HepG2 (cell line): ENCODE measurements around the gene SPOPL. TPM values are rescaled to one million over a fixed set of nuclear protein-coding genes. Genes with fewer than 3 reads are reported as not detected.

ENCODE experiments used
- ATAC-seq: fragments of 200-7000 bp; cut with Tn5 transposase; 3 replicates; pipeline ENCODE4 v1.9.1; 2020; ENCODE audit warnings: mild to moderate bottlenecking, moderate library complexity
- BruUV-seq: library from RNA; stranded (reverse); fragments of 400-500 nt; replicated peaks from 2 replicates; lab custom pipeline; 2021; lab: Mats Ljungman, UMichigan
- CTCF ChIA-PET: fragments of 300-600 bp; formaldehyde crosslinking; extraction: SDS; loops from one replicate; lab custom pipeline; 2021; ENCODE audit warnings: low total read pairs, inconsistent platforms, low intra/inter-chr PET ratio; lab: Yijun Ruan, JAX
- POLR2A ChIA-PET: fragments of 350-600 bp; sonication (Branson Sonifier 250); formaldehyde crosslinking; loops from one replicate; lab custom pipeline; 2020; ENCODE audit warnings: antibody characterized with exemption, inconsistent platforms; lab: Yijun Ruan, JAX
- DNase-seq: peaks from one replicate; pipeline ENCODE4 v3.0.0-alpha.2; 2015; ENCODE audit warnings: low spot score
- FAIRE-seq: peaks from 3 replicates; lab custom pipeline; 2011; peaks lifted over from hg19 to GRCh38; lab: Jason Lieb, UNC
- H2AFZ ChIP-seq: one replicate; pipeline ENCODE4 v1.6.1; 2011; ENCODE audit warnings: low read length, inconsistent platforms
- H3K27ac ChIP-seq: fragments of 300-600 bp; 3 replicates; pipeline ENCODE4 v1.8.0; 2011; ENCODE audit warnings: mixed run types, mild to moderate bottlenecking, mixed read lengths, low read length, inconsistent platforms; ENCODE audit not compliant: insufficient read depth; ENCODE audit errors: extremely low read length
- H3K27me3 ChIP-seq, 2 experiments: fragments of 200-600 bp in 1 of 2; 2 replicates in 1 of 2; 3 replicates in 1 of 2; pipeline versions ENCODE4 v1.6.0 to v1.8.0; 2011; ENCODE audit warnings: low read length in 2 of 2, mild to moderate bottlenecking in 2 of 2, moderate library complexity in 2 of 2, inconsistent platforms in 1 of 2; ENCODE audit not compliant: insufficient read depth in 2 of 2, control insufficient read depth in 1 of 2
- H3K36me3 ChIP-seq, 2 experiments: fragments of 200-600 bp in 1 of 2; replicated peaks in 1 of 2; 2 replicates in 1 of 2; 3 replicates in 1 of 2; pipeline versions ENCODE4 v1.5.1 to v1.8.0; 2011; ENCODE audit warnings: low read length in 2 of 2, inconsistent platforms in 1 of 2; ENCODE audit not compliant: insufficient read depth in 2 of 2, control insufficient read depth in 1 of 2
- H3K4me1 ChIP-seq: 2 replicates; pipeline ENCODE4 v1.5.1; 2012; ENCODE audit warnings: low read length, inconsistent platforms; ENCODE audit not compliant: insufficient read depth
- H3K4me2 ChIP-seq: 2 replicates; pipeline ENCODE4 v1.6.0; 2011; ENCODE audit warnings: low read depth, low read length, inconsistent platforms
- H3K4me3 ChIP-seq, 3 experiments: fragments of 200-600 bp in 1 of 3; sonication (generic), shearing (Covaris generic) in 1 of 3; replicated peaks in 1 of 3; 2 replicates each; pipeline ENCODE4 v1.5.1; 2011 to 2016; ENCODE audit warnings: low read length in 3 of 3, inconsistent platforms in 2 of 3, low read depth in 2 of 3, mild to moderate bottlenecking in 2 of 3, control low read depth in 1 of 3, mixed read lengths in 1 of 3; ENCODE audit not compliant: insufficient read depth in 1 of 3
- H3K79me2 ChIP-seq: one replicate; pipeline ENCODE4 v1.6.1; 2011; ENCODE audit warnings: low read length, inconsistent platforms; ENCODE audit not compliant: insufficient read depth
- H3K9ac ChIP-seq: 2 replicates; pipeline ENCODE4 v1.6.0; 2011; ENCODE audit warnings: mild to moderate bottlenecking, low read depth, low read length, inconsistent platforms; ENCODE audit not compliant: insufficient read depth
- H3K9me3 ChIP-seq: 2 replicates; pipeline ENCODE4 v1.5.1; 2012; ENCODE audit warnings: mild to moderate bottlenecking, low read length
- H4K20me1 ChIP-seq: 2 replicates; pipeline ENCODE4 v1.6.0; 2011; ENCODE audit warnings: inconsistent platforms, mild to moderate bottlenecking, low read length, moderate library complexity; ENCODE audit not compliant: insufficient read depth
- AHR ChIP-seq: IDR thresholded peaks from 2 replicates; pipeline ENCODE4 v1.6.1; 2018; ENCODE audit warnings: missing genetic modification reagents, missing compliant biosample characterization
- EZH2 ChIP-seq: conservative IDR thresholded peaks from 2 replicates; pipeline ENCODE4 v1.6.1; 2012; ENCODE audit warnings: mild to moderate bottlenecking, low read depth, low read length, moderate library complexity
- FOXP4 ChIP-seq: sonication (generic); formaldehyde crosslinking; IDR thresholded peaks from 2 replicates; pipeline ENCODE4 v1.4.0; 2020; ENCODE audit warnings: missing genetic modification reagents
- LCORL ChIP-seq, 2 experiments: fragments of 450-650 bp in 1 of 2; sonication (generic) in 1 of 2; formaldehyde crosslinking in 1 of 2; IDR thresholded peaks; 2 replicates each; pipeline versions ENCODE4 v1.5.0 to v1.6.1; 2017 to 2020; ENCODE audit warnings: antibody characterized with exemption in 1 of 2, missing genetic modification reagents in 1 of 2
- MAFG ChIP-seq: sonication (generic); formaldehyde crosslinking; IDR thresholded peaks from 2 replicates; pipeline ENCODE4 v1.5.1; 2020; ENCODE audit warnings: mild to moderate bottlenecking, missing genetic modification reagents
- RELA ChIP-seq: sonication (generic); formaldehyde crosslinking; IDR thresholded peaks from 2 replicates; pipeline ENCODE4 v1.4.0; 2020; ENCODE audit warnings: missing genetic modification reagents
- SAP130 ChIP-seq: IDR thresholded peaks from 2 replicates; pipeline ENCODE4 v1.6.1; 2016; ENCODE audit warnings: low read depth
- SRF ChIP-seq: IDR thresholded peaks from 2 replicates; pipeline ENCODE4 v1.6.1; 2011; ENCODE audit warnings: mild to moderate bottlenecking, low read depth, low read length, moderate library complexity
- ZNF335 ChIP-seq: sonication (generic); formaldehyde crosslinking; IDR thresholded peaks from 2 replicates; pipeline ENCODE4 v1.4.0; 2020; ENCODE audit warnings: missing genetic modification reagents
- WGBS: methylation state at CpG from one replicate; pipeline ENCODE4 v1.1.6; 2017; ENCODE audit warnings: low lambda C conversion rate; 5-methylcytosine and 5-hydroxymethylcytosine counted together
- in situ Hi-C: cut with HindIII; loops from 2 replicates; pipeline ENCODE4 v1.10.0; 2017; ENCODE audit warnings: low pct_unique_long_range_greater_than_20kb; ENCODE audit not compliant: extremely low pct_ligation_motif_present
- intact Hi-C: fragments of 100-400 bp; cut with micrococcal nuclease; formaldehyde crosslinking; loops from one replicate; pipeline ENCODE4 v1.10.0; 2022; ENCODE audit not compliant: unreplicated experiment
- polyA plus RNA-seq, 8 experiments: library from polyadenylated mRNA; depleted of rRNA in 3 of 8; stranded (reverse) in 7 of 8; unstranded in 1 of 8; fragments of >200 nt; fragmentation: Illumina TruSeq in 4 of 8; extraction: Trizol in 4 of 8; gene quantifications; 2 replicates each; pipeline versions ENCODE4 v1.2.1 to v1.2.3, GENCODE V29; 2011 to 2016; ENCODE audit warnings: low read depth in 4 of 8, missing spikeins in 1 of 8, mixed read lengths in 1 of 8; ENCODE audit not compliant: insufficient read depth in 1 of 8
- total RNA-seq, 5 experiments: library from RNA; depleted of rRNA; stranded (reverse); fragments of >200 nt; fragmentation: Illumina TruSeq; extraction: Trizol; gene quantifications; 2 replicates each; pipeline ENCODE4 v1.2.3, GENCODE V29; 2016; ENCODE audit warnings: low read depth in 1 of 5
- TF ChIP-seq, protein P1 (sequence below): IDR thresholded peaks from 2 replicates; pipeline ENCODE4 v1.6.1; 2016

Gene SPOPL
- total and polyA plus RNA-seq, 2 of the 13 experiments (the other 11 are each of a cell fraction or from before 2014, with no cell fraction given), result 12.6 to 51.6 TPM

DNA sequence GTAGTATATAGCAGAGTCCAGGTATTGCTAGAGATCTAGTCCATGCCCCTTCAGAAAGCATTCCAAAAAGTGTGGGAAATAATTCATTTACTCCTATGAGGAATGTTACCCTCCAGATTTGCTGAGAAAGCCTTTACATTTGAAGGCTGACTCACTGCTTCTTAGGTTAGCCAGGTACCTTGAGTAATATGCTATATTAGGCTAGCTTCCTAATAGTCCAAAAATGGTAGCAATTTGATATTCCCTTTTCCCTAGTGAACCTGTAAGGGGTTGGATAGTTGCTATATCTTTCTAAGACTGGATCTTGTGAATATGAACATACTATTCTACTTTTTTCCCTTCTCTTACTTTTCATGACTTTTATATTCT, 63.6 kb downstream of the SPOPL start (continued):
- TF ChIP-seq FOXP4 (CRISPR knock-in tag) (no peak), ZNF335 (CRISPR knock-in tag) (no peak), MAFG (CRISPR knock-in tag) (no peak)

- no peak overlapping the region for H3K4me2 ChIP-seq
- POLR2A ChIA-PET, result no interaction called here
- no peaks in the 10 kb centered on the region for H3K4me1 ChIP-seq
- H3K27me3 ChIP-seq, result no peaks in the 10 kb centered on the region
- CTCF ChIA-PET, result no interaction called here
- no peak overlapping the region for H3K9ac ChIP-seq
- FAIRE-seq (no peak), ATAC-seq (no peak)
- H3K4me3 ChIP-seq, result no peak overlapping the region
- H3K9me3 ChIP-seq, result no peaks in the 10 kb centered on the region
- 94% methylated on average over 2 of the region's 2 CpGs for WGBS
- TF ChIP-seq LCORL (IDR thresholded peaks at IDR 0.05) (peak; percentile 66; the same call in 1 of the 2 replicates), LCORL (CRISPR knock-in tag; IDR thresholded peaks at IDR 0.05) (no peak), EZH2 (no peak)
- TF ChIP-seq, all 625 proteins: peak for 1
- intact Hi-C loops, result no loop called here
- BruUV-seq, result no TSS peak
- in situ Hi-C loops, result no loop called here
- H3K79me2 ChIP-seq, result no peaks in the 10 kb centered on the region
- DNase-seq, result no peak
- H3K27ac ChIP-seq, result no peak overlapping the region
- H2AFZ ChIP-seq, result no peak overlapping the region
- H4K20me1 ChIP-seq, result no peaks in the 10 kb centered on the region
- H3K36me3 ChIP-seq, result peaks cover 10 to 28% of the 10 kb centered on the region in 2 experiments; a peak in 4 of 5 replicates
Observed at GRCh38 chr2:138572318-138572717, 70.7 kb downstream of the SPOPL start.

- Histone ChIP-seq H3K4me2 (no peak overlapping the region), H3K36me3 (peaks cover 2 to 5% of the 10 kb centered on the region in 2 experiments; a peak in 3 of 5 replicates), H3K4me1 (no peaks in the 10 kb centered on the region), H4K20me1 (no peaks in the 10 kb centered on the region), H3K4me3 (no peak overlapping the region), H3K79me2 (no peaks in the 10 kb centered on the region), H2AFZ (no peak overlapping the region), H3K9ac (no peak overlapping the region), H3K27me3 (no peaks in the 10 kb centered on the region), H3K9me3 (no peaks in the 10 kb centered on the region), H3K27ac (no peak overlapping the region)
- no TSS peak for BruUV-seq
- in situ Hi-C loops, result no loop called here
- intact Hi-C loops, result no loop called here
- WGBS, result 97% methylated on average over 2 of the region's 2 CpGs
- DNase-seq, result no peak
- ChIA-PET POLR2A (no interaction called here), CTCF (no interaction called here)
- no peak for FAIRE-seq
- TF ChIP-seq SRF (no peak), RELA (no peak), SAP130 (CRISPR knock-in tag) (no peak), AHR (CRISPR knock-in tag) (no peak)
- TF ChIP-seq, protein P1, sequence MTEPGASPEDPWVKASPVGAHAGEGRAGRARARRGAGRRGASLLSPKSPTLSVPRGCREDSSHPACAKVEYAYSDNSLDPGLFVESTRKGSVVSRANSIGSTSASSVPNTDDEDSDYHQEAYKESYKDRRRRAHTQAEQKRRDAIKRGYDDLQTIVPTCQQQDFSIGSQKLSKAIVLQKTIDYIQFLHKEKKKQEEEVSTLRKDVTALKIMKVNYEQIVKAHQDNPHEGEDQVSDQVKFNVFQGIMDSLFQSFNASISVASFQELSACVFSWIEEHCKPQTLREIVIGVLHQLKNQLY (CRISPR knock-in tag), result no peak
- ATAC-seq, result no peak
Observed at GRCh38 chr2:138577066-138577465, 75.5 kb downstream of the SPOPL start.
